Measurements from ENCODE around the gene PARD3B. TPM values are rescaled to one million over a fixed set of nuclear protein-coding genes. Genes with fewer than 3 reads are reported as not detected.

Gene PARD3B
- total RNA-seq, 1 donor from 2014 or later, result 29.7 TPM

DNA sequence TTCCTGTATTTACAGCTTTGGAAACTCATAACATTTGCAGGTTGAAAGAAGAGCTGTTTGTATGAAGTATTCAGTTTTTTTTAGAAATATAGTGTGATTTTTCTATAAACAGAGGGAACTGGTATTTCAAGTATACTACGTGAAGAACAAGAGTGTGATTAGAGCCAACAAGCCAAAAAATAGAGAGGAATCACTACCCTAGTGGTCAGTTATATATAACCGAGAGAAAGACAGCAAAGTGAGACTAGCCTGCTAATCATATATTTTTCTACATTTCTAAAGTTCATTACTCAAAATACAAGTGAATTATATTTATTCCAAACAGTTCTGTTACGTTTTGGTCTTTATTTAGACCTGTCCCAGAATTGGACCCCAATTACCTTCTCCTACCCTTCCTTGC is 692.2 kb downstream of the PARD3B start:
- no peak for DNase-seq (ENCODE audit: low spot score, unreplicated experiment)
- Mint-ChIP-seq H3K27ac (no peak overlapping the region), H3K9me3 (ENCODE audit: low read depth) (no peaks in the 10 kb centered on the region), H3K4me3 (ENCODE audit: low read depth) (no peak overlapping the region), H3K36me3 (ENCODE audit: insufficient read depth) (no peaks in the 10 kb centered on the region), H3K4me1 (ENCODE audit: low read depth) (no peaks in the 10 kb centered on the region), H3K27me3 (no peaks in the 10 kb centered on the region)
- TF ChIP-seq, protein P1, sequence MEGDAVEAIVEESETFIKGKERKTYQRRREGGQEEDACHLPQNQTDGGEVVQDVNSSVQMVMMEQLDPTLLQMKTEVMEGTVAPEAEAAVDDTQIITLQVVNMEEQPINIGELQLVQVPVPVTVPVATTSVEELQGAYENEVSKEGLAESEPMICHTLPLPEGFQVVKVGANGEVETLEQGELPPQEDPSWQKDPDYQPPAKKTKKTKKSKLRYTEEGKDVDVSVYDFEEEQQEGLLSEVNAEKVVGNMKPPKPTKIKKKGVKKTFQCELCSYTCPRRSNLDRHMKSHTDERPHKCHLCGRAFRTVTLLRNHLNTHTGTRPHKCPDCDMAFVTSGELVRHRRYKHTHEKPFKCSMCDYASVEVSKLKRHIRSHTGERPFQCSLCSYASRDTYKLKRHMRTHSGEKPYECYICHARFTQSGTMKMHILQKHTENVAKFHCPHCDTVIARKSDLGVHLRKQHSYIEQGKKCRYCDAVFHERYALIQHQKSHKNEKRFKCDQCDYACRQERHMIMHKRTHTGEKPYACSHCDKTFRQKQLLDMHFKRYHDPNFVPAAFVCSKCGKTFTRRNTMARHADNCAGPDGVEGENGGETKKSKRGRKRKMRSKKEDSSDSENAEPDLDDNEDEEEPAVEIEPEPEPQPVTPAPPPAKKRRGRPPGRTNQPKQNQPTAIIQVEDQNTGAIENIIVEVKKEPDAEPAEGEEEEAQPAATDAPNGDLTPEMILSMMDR (IDR thresholded peaks at IDR 0.05; ENCODE audit: unreplicated experiment), result peak; percentile 44

- Mint-ChIP-seq H3K4me3 (ENCODE audit: low read depth) (no peak overlapping the region), H3K4me1 (ENCODE audit: low read depth) (no peaks in the 10 kb centered on the region), H3K36me3 (ENCODE audit: insufficient read depth) (no peaks in the 10 kb centered on the region), H3K27me3 (no peaks in the 10 kb centered on the region), H3K27ac (no peak overlapping the region), H3K9me3 (ENCODE audit: low read depth) (no peaks in the 10 kb centered on the region)
- TF ChIP-seq, protein P1 (IDR thresholded peaks at IDR 0.05; ENCODE audit: unreplicated experiment), result no peak
- no peak for DNase-seq (ENCODE audit: low spot score, unreplicated experiment)
Measured at GRCh38 chr2:205245001-205245400, 699.7 kb downstream of the PARD3B start.

- no peaks in the 10 kb centered on the region for H3K36me3 Mint-ChIP-seq (ENCODE audit: insufficient read depth)
- H3K4me3 Mint-ChIP-seq (ENCODE audit: low read depth), result no peak overlapping the region
- no peaks in the 10 kb centered on the region for H3K4me1 Mint-ChIP-seq (ENCODE audit: low read depth)
- H3K27ac Mint-ChIP-seq, result no peak overlapping the region
- TF ChIP-seq, protein P1 (IDR thresholded peaks at IDR 0.05; ENCODE audit: unreplicated experiment), result no peak
- H3K9me3 Mint-ChIP-seq (ENCODE audit: low read depth), result no peaks in the 10 kb centered on the region
- DNase-seq (ENCODE audit: low spot score, unreplicated experiment), result no peak
- no peaks in the 10 kb centered on the region for H3K27me3 Mint-ChIP-seq
Measured at GRCh38 chr2:205245652-205246051, 700.4 kb downstream of the PARD3B start.

DNA sequence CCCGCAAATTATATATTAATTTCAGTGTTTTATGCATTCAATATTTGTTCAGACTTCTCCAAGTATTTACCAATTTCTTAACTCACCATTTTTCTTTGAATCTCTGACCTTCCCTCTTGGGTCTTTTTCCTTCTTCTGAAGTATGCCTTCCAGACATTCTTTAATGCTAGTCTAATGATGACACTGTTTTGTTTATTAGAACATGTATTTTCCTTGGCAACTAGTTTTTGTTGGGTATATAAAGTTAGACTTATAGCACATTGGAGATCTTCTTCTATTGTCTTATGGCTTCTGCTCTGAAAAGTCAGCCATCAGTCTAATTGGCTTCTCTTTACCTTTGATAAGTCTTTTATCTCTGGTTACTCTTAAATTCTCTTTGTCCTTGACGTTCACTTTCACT is 713.8 kb downstream of the PARD3B start:
- Mint-ChIP-seq H3K9me3 (ENCODE audit: low read depth) (peaks cover 5% of the 10 kb centered on the region), H3K4me1 (ENCODE audit: low read depth) (no peaks in the 10 kb centered on the region), H3K4me3 (ENCODE audit: low read depth) (no peak overlapping the region), H3K36me3 (ENCODE audit: insufficient read depth) (peaks cover 7% of the 10 kb centered on the region), H3K27me3 (no peaks in the 10 kb centered on the region), H3K27ac (no peak overlapping the region)
- no peak for DNase-seq (ENCODE audit: low spot score, unreplicated experiment)
- TF ChIP-seq, protein P1 (IDR thresholded peaks at IDR 0.05; ENCODE audit: unreplicated experiment), result no peak

- H3K27me3 Mint-ChIP-seq, result no peaks in the 10 kb centered on the region
- peaks cover 4% of the 10 kb centered on the region for H3K4me1 Mint-ChIP-seq (ENCODE audit: low read depth)
- TF ChIP-seq, protein P1 (IDR thresholded peaks at IDR 0.05; ENCODE audit: unreplicated experiment), result no peak
- DNase-seq (ENCODE audit: low spot score, unreplicated experiment), result no peak
- H3K36me3 Mint-ChIP-seq (ENCODE audit: insufficient read depth), result no peaks in the 10 kb centered on the region
- H3K27ac Mint-ChIP-seq, result no peak overlapping the region
- H3K9me3 Mint-ChIP-seq (ENCODE audit: low read depth), result no peaks in the 10 kb centered on the region
- no peak overlapping the region for H3K4me3 Mint-ChIP-seq (ENCODE audit: low read depth)
Measured at GRCh38 chr2:205261516-205262020, 716.3 kb downstream of the PARD3B start.

Data from progenitor cell of endocrine pancreas (in vitro differentiated cells).